Esophagus muscularis mucosa (tissue), 4 donors: ENCODE measurements around the gene ANXA4. TPM values are rescaled to one million over a fixed set of nuclear protein-coding genes. Genes with fewer than 3 reads are reported as not detected.

Source experiments
- DNase-seq: peaks from one replicate; pipeline ENCODE4 v3.0.0-alpha.2; 2017; ENCODE audit errors: extremely low spot score
- H3K27ac ChIP-seq, 4 donors: fragments of 200-600 bp; sonication (generic); replicated peaks in 1 of 4; 1 replicate in 3 of 4; 2 replicates in 1 of 4; pipeline ENCODE4 v1.5.1; 2016 to 2019; ENCODE audit warnings: mild to moderate bottlenecking in 1 of 4
- H3K27me3 ChIP-seq, 4 donors: fragments of 200-600 bp; sonication (generic); one replicate each; pipeline versions ENCODE4 v1.5.1 to v1.6.0; 2016 to 2019
- H3K36me3 ChIP-seq, 4 donors: fragments of 200-600 bp; sonication (generic); one replicate each; pipeline ENCODE4 v1.5.1; 2016 to 2019
- H3K4me1 ChIP-seq, 4 donors: fragments of 200-600 bp; sonication (generic); one replicate each; pipeline ENCODE4 v1.5.1; 2016 to 2019
- H3K4me3 ChIP-seq, 4 donors: fragments of 200-600 bp; sonication (generic); 1 replicate in 2 of 4; 2 replicates in 2 of 4; pipeline ENCODE4 v1.5.1; 2016 to 2019; ENCODE audit warnings: mild to moderate bottlenecking in 4 of 4, moderate library complexity in 1 of 4
- H3K9me3 ChIP-seq, 4 donors: fragments of 200-600 bp; sonication (generic); 1 replicate in 3 of 4; 2 replicates in 1 of 4; pipeline ENCODE4 v1.5.1; 2016 to 2019
- CTCF ChIP-seq, 3 experiments: fragments of 200-600 bp in 2 of 3; fragments of 450-650 bp in 1 of 3; sonication (generic) in 2 of 3; IDR thresholded peaks; one replicate each; pipeline ENCODE4 v1.5.1; 2017 to 2019; ENCODE audit warnings: antibody characterized with exemption in 3 of 3, mild to moderate bottlenecking in 2 of 3, moderate library complexity in 1 of 3
- EP300 ChIP-seq: sonication (generic); formaldehyde crosslinking; IDR thresholded peaks from one replicate; pipeline ENCODE4 v1.6.1; 2017; ENCODE audit warnings: antibody characterized with exemption
- POLR2A ChIP-seq: fragments of 450-650 bp; IDR thresholded peaks from one replicate; pipeline ENCODE4 v1.6.1; 2017; ENCODE audit warnings: antibody characterized with exemption, moderate library complexity, mild to moderate bottlenecking, low read depth
- POLR2AphosphoS5 ChIP-seq, 2 donors: sonication (generic); formaldehyde crosslinking; IDR thresholded peaks; one replicate each; pipeline ENCODE4 v1.6.1; 2017; ENCODE audit warnings: antibody characterized with exemption in 2 of 2
- WGBS: methylation state at CpG from one replicate; pipeline ENCODE4 v1.1.5; 2018; 5-methylcytosine and 5-hydroxymethylcytosine counted together
- intact Hi-C: fragments of 100-400 bp; cut with DNase I; formaldehyde crosslinking; loops from one replicate; pipeline ENCODE4 v1.15.1; 2023
- total RNA-seq, 4 donors: library from RNA; depleted of rRNA; stranded (reverse); fragments of >200 nt; gene quantifications; one replicate each; pipeline versions ENCODE4 v1.1.0 to v1.2.1, GENCODE V29; 2016

Gene ANXA4
- total RNA-seq, 4 donors from 2014 or later, result 44.9 to 94.8 (median 58.5) TPM

- H3K4me1 ChIP-seq, result peaks cover 0 to 53% (median 42%) of the 10 kb centered on the region in 4 donors
- no peaks in the 10 kb centered on the region for H3K27me3 ChIP-seq
- H3K27ac ChIP-seq, result peak overlapping the region; percentile 5 to 59 (median 47)
- no peak overlapping the region for H3K4me3 ChIP-seq
- 76% methylated on average over 3 of the region's 3 CpGs for WGBS
- H3K36me3 ChIP-seq, result peaks cover 0 to 12% (median 0%) of the 10 kb centered on the region in 4 donors
- no peaks in the 10 kb centered on the region for H3K9me3 ChIP-seq
- TF ChIP-seq POLR2A (no peak), CTCF (IDR thresholded peaks at IDR 0.05) (no peak), EP300 (no peak), POLR2AphosphoS5 (IDR thresholded peaks at IDR 0.05) (no peak)
- intact Hi-C loops, result no loop called here
- DNase-seq, result no peak
Measured at GRCh38 chr2:69753659-69754363, 11.9 kb downstream of the ANXA4 start.

GRCh38 chr2:69754633-69755032, 12.7 kb downstream of the ANXA4 start:
- H3K4me1 ChIP-seq, result peaks cover 0 to 53% (median 42%) of the 10 kb centered on the region in 4 donors
- intact Hi-C loops, result no loop called here
- peaks cover 0 to 12% (median 0%) of the 10 kb centered on the region in 4 donors for H3K36me3 ChIP-seq
- DNase-seq, result no peak
- no peaks in the 10 kb centered on the region for H3K27me3 ChIP-seq
- TF ChIP-seq EP300 (no peak), CTCF (IDR thresholded peaks at IDR 0.05) (no peak), POLR2AphosphoS5 (IDR thresholded peaks at IDR 0.05) (no peak), POLR2A (no peak)
- 67% methylated on average over 1 of the region's 1 CpG for WGBS
- no peaks in the 10 kb centered on the region for H3K9me3 ChIP-seq
- peak overlapping the region; percentile 31 to 59 (median 47) for H3K27ac ChIP-seq
- peak overlapping the region in 2 of 4 donors; percentile 2 to 11 for H3K4me3 ChIP-seq

- intact Hi-C loops, result no loop called here
- H3K4me3 ChIP-seq, result no peak overlapping the region
- peak overlapping the region in 3 of 4 donors; percentile 9 to 59 (median 46) for H3K27ac ChIP-seq
- WGBS, result 47% methylated on average over 2 of the region's 2 CpGs
- peaks cover 0 to 12% (median 0%) of the 10 kb centered on the region in 4 donors for H3K36me3 ChIP-seq
- H3K27me3 ChIP-seq, result no peaks in the 10 kb centered on the region
- peaks cover 0 to 50% (median 40%) of the 10 kb centered on the region in 4 donors for H3K4me1 ChIP-seq
- TF ChIP-seq EP300 (no peak), POLR2A (no peak), CTCF (IDR thresholded peaks at IDR 0.05) (no peak), POLR2AphosphoS5 (IDR thresholded peaks at IDR 0.05) (no peak)
- DNase-seq, result no peak
- no peaks in the 10 kb centered on the region for H3K9me3 ChIP-seq
Measured at GRCh38 chr2:69755862-69756467, 14.0 kb downstream of the ANXA4 start.

- 100% methylated on average over 2 of the region's 2 CpGs for WGBS
- DNase-seq, result no peak
- no peaks in the 10 kb centered on the region for H3K27me3 ChIP-seq
- intact Hi-C loops, result no loop called here
- H3K27ac ChIP-seq, result peak overlapping the region in 3 of 4 donors; percentile 37 to 65 (median 56)
- TF ChIP-seq POLR2AphosphoS5 (IDR thresholded peaks at IDR 0.05) (no peak), EP300 (no peak), CTCF (IDR thresholded peaks at IDR 0.05) (no peak), POLR2A (no peak)
- no peak overlapping the region for H3K4me3 ChIP-seq
- H3K9me3 ChIP-seq, result no peaks in the 10 kb centered on the region
- H3K36me3 ChIP-seq, result peaks cover 0 to 12% (median 0%) of the 10 kb centered on the region in 4 donors
- H3K4me1 ChIP-seq, result peaks cover 7 to 28% (median 12%) of the 10 kb centered on the region in 4 donors
Measured at GRCh38 chr2:69762025-69762424, 20.1 kb downstream of the ANXA4 start.
